ENCODE measurements around the gene CLK2. TPM values are rescaled to one million over a fixed set of nuclear protein-coding genes. Genes with fewer than 3 reads are reported as not detected.

Gene CLK2
- 21.7 to 30.7 TPM (median 27.5 TPM) in 5 replicates for total RNA-seq (2022; extraction: Qiagen RNA extraction; ENCODE audit: low read depth)

GRCh38 chr1:155273343-155274245 is at the start of gene CLK2:
Gene CLK2, minus strand, starts transcription at chr1:155273504. Its CDS starts 2,527 bp downstream, at chr1:155270977.

GRCh38 chr1:155320661-155321617 is 47.6 kb upstream of the CLK2 start, which contains the start of gene RUSC1:
Gene RUSC1, plus strand, starts transcription at chr1:155320894. Its CDS starts 880 bp downstream, at chr1:155321774.

GRCh38 chr1:155308493-155309422 is 35.5 kb upstream of the CLK2 start, which contains the start of gene FDPS:
Gene FDPS, plus strand, starts transcription at chr1:155308866. Its CDS starts 924 bp downstream, at chr1:155309790.

GRCh38 chr1:155301342-155301841 is 28.1 kb upstream of the CLK2 start, which contains the start of gene PKLR:
Gene PKLR, minus strand, starts transcription at chr1:155301438. Its CDS starts 43 bp downstream, at chr1:155301395.

GRCh38 chr1:155277070-155277901 is 4.0 kb upstream of the CLK2 start, which contains the start of gene HCN3:
Gene HCN3, plus strand, starts transcription at chr1:155277463. Its CDS starts 128 bp downstream, at chr1:155277591.

GRCh38 chr1:155261852-155262673 is 11.2 kb downstream of the CLK2 start, which contains the start of gene SCAMP3:
Gene SCAMP3, minus strand, starts transcription at chr1:155262360. Its CDS starts 209 bp downstream, at chr1:155262151.

GRCh38 chr1:155255243-155256007 is 17.9 kb downstream of the CLK2 start, which contains the start of gene ENTREP3:
Gene ENTREP3, minus strand, starts transcription at chr1:155255483. Its CDS starts 606 bp downstream, at chr1:155254877.

Other genes with a start within 250 kb of the CLK2 start
- gene DCST2, start 239.7 kb downstream of the CLK2 start, total RNA-seq (2022; extraction: Qiagen RNA extraction; ENCODE audit: low read depth) = 0.32 to 0.79 TPM (median 0.43 TPM) in 4 of 5 replicates, not detected in the other
- 0.02 TPM in 1 of 5 replicates, not detected in the others for gene DCST1, start 239.7 kb downstream of the CLK2 start, total RNA-seq (2022; extraction: Qiagen RNA extraction; ENCODE audit: low read depth)
- gene ADAM15, start 222.2 kb downstream of the CLK2 start, total RNA-seq (2022; extraction: Qiagen RNA extraction; ENCODE audit: low read depth) = 53.3 to 78.1 TPM (median 69.5 TPM) in 5 replicates
- gene EFNA4, start 209.8 kb downstream of the CLK2 start, total RNA-seq (2022; extraction: Qiagen RNA extraction; ENCODE audit: low read depth) = 7.0 to 10.0 TPM (median 8.4 TPM) in 5 replicates
- gene EFNA3, start 194.7 kb downstream of the CLK2 start, total RNA-seq (2022; extraction: Qiagen RNA extraction; ENCODE audit: low read depth) = 2.3 to 5.0 TPM (median 4.7 TPM) in 5 replicates
- 35.9 to 42.4 TPM (median 36.7 TPM) in 5 replicates for gene EFNA1, start 145.6 kb downstream of the CLK2 start, total RNA-seq (2022; extraction: Qiagen RNA extraction; ENCODE audit: low read depth)
- 32.2 to 36.2 TPM (median 34.4 TPM) in 5 replicates for gene SLC50A1, start 137.7 kb downstream of the CLK2 start, total RNA-seq (2022; extraction: Qiagen RNA extraction; ENCODE audit: low read depth)
- gene DPM3, start 133.0 kb downstream of the CLK2 start, total RNA-seq (2022; extraction: Qiagen RNA extraction; ENCODE audit: low read depth) = 63.4 to 108 TPM (median 93.8 TPM) in 5 replicates
- 200 to 262 TPM (median 243 TPM) in 5 replicates for gene KRTCAP2, start 100.2 kb downstream of the CLK2 start, total RNA-seq (2022; extraction: Qiagen RNA extraction; ENCODE audit: low read depth)
- gene TRIM46, start 99.7 kb downstream of the CLK2 start, total RNA-seq (2022; extraction: Qiagen RNA extraction; ENCODE audit: low read depth) = 1.2 to 1.6 TPM (median 1.5 TPM) in 5 replicates
- 7.8 to 10.1 TPM (median 9.5 TPM) in 5 replicates for gene THBS3, start 65.6 kb downstream of the CLK2 start, total RNA-seq (2022; extraction: Qiagen RNA extraction; ENCODE audit: low read depth)
- 66.1 to 77.7 TPM (median 70.8 TPM) in 5 replicates for gene MTX1, start 64.8 kb downstream of the CLK2 start, total RNA-seq (2022; extraction: Qiagen RNA extraction; ENCODE audit: low read depth)
- gene ENTREP3, start 18.0 kb downstream of the CLK2 start, total RNA-seq (2022; extraction: Qiagen RNA extraction; ENCODE audit: low read depth) = 25.8 to 40.1 TPM (median 36.2 TPM) in 5 replicates
- 91.8 to 138 TPM (median 132 TPM) in 5 replicates for gene SCAMP3, start 11.1 kb downstream of the CLK2 start, total RNA-seq (2022; extraction: Qiagen RNA extraction; ENCODE audit: low read depth)
- 2.9 to 5.8 TPM (median 4.5 TPM) in 5 replicates for gene HCN3, start 4.0 kb upstream of the CLK2 start, total RNA-seq (2022; extraction: Qiagen RNA extraction; ENCODE audit: low read depth)
- gene PKLR, start 27.9 kb upstream of the CLK2 start, total RNA-seq (2022; extraction: Qiagen RNA extraction; ENCODE audit: low read depth) = not detected in 5 replicates
- 159 to 171 TPM (median 162 TPM) in 5 replicates for gene FDPS, start 35.4 kb upstream of the CLK2 start, total RNA-seq (2022; extraction: Qiagen RNA extraction; ENCODE audit: low read depth)
- gene RUSC1, start 47.4 kb upstream of the CLK2 start, total RNA-seq (2022; extraction: Qiagen RNA extraction; ENCODE audit: low read depth) = 42.4 to 55.7 TPM (median 48.0 TPM) in 5 replicates

Data from A549 treated with CpdA at 1 μM for 4 hours (cell line).